Dermis lymphatic vessel endothelial cell (primary cell): ENCODE results near the gene UPK1A. TPM values are rescaled to one million over a fixed set of nuclear protein-coding genes. Genes with fewer than 3 reads are reported as not detected.

Source experiments
- total RNA-seq: library from RNA; depleted of rRNA; stranded (reverse); fragments of >200 nt; gene quantifications from 2 replicates; pipeline ENCODE4 v1.2.1, GENCODE V29; 2014

UPK1A gene
- total RNA-seq, result not detected in 2 replicates

DNA sequence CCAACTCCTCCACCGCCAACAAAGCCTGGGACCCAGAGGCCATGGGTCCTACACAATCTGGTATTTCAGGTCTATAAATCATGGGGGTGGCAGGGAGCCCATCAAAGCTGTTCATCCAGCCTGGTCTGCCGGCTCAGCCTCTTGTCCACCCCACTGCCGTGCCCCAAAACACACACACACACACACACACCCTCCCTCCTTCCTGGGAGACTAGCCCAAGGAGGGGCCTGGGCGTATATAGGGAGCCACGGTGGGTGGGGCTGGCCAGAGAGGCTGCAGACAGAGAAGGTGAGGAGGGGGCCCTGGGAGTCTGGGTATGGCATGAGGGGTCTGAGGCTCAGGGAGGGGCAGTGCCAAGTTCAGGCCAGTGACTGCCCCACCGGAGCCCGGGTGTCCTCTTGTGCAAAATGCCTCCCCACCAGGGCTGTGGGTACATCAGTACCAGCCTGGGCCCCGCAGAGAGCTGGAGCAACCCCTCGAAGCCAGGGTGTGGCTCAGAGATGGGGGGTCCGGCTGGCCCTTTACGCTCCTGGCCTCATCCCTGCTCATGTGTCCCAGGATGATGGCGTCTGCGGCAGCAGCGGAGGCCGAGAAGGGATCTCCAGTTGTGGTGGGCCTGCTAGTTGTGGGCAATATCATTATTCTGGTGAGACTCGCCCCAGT, at the start of gene UPK1A:
Gene UPK1A, plus strand, starts transcription at position 267 of the 663 bp plus-strand sequence. Its CDS starts 296 bp downstream, at position 563.

DNA sequence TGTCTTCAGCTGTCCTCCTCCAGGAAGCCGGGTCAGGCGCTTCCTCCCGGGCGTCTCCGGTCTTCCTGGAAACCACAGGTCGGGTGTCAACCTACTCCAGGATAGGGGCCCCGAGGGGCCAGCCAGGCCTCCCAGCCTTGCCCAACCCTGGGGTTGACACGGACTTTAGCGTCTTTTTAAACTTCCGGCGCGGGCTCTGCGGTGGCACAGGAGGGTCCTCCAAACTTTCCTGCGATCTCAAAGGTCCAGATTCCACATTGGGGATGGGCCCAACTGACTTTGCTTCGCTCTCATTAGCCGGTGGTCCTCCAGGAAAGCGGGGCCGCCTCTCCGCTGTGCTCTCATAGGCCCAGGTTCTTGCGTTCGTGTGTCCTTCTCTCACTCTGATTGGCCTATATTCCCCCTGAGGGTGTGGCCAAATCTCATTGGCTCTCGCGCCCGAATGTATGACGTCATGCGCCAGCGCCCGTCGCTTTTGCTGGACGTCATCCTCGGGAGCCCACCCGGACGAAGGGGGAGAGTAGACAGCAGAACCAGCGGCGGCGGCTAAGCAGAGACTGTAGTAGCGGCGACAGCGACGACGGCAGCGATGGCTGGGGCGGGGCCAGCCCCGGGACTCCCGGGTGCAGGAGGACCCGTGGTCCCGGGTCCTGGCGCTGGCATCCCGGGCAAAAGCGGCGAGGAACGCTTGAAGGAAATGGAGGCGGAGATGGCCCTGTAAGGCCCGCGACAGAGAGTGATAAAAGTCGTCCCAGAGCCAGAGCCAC, 37.6 kb upstream of the UPK1A start, which contains the start of gene RBM42:
Gene RBM42, plus strand, starts transcription at position 472 of the 767 bp plus-strand sequence. Its CDS starts 118 bp downstream, at position 590.

DNA sequence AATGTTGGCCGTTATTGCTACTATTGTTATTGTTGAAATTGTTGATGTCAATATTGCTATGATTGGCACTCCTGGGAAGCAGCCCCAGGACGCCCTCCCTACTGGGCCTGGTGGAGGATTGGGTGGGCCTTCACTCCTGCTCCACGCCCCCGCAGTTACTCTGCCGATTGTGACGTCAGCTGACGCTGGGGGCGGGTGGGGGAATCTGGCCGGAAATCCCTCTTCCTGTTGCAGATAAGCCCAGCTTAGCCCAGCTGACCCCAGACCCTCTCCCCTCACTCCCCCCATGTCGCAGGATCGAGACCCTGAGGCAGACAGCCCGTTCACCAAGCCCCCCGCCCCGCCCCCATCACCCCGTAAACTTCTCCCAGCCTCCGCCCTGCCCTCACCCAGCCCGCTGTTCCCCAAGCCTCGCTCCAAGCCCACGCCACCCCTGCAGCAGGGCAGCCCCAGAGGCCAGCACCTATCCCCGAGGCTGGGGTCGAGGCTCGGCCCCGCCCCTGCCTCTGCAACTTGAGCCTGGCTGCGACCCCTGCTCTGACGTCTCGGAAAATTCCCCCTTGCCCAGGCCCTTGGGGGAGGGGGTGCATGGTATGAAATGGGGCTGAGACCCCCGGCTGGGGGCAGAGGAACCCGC, 24.7 kb upstream of the UPK1A start, which contains the start of gene ETV2:
Gene ETV2, plus strand, starts transcription at position 231 of the 637 bp plus-strand sequence. CDS start 716 bp downstream, outside the sequence.

DNA sequence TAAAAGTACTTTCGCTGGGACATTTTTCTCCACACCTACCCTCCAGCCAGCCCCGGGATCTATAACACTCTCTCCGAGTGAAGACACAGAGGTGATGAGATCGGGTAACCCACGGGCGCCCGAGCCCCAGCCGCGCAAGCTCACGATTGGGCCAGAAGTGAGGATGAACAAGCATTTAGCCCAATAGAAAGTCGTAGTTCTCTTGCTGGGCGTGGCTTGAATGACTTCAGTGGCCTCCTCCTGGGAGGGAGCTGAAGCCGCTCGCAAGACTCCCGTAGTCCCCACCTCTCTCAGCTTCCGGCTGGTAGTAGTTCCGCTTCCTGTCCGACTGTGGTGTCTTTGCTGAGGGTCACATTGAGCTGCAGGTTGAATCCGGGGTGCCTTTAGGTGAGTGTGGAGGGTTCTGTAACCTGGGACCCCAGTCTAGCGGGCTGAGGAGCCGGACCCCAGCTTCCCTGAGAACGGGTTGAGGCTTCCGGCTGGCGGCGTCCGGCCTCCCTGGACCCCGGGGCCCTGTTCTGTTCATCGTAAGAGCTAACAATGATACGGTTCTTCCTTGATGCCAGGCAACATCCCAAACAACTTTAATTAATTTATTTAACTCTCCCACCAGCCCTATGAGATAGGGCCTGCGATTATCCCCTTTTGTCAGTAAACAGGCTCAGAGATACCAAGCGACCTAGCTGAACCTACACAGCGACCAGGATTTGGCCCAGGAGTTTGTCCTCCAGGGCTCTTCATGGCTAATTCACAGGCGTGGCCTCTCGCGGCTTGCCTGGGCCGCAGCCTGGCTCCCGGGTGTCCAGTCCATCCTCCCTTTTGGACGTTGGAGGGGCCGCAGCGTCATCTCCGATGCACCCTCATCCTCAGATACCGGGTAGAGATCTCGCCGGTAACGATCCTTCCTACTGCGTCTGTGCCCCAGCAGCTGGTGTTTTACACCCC, 18.0 kb upstream of the UPK1A start, which contains the start of gene COX6B1:
Gene COX6B1, plus strand, starts transcription at position 307 of the 945 bp plus-strand sequence. CDS start 2,921 bp downstream, outside the sequence.

DNA sequence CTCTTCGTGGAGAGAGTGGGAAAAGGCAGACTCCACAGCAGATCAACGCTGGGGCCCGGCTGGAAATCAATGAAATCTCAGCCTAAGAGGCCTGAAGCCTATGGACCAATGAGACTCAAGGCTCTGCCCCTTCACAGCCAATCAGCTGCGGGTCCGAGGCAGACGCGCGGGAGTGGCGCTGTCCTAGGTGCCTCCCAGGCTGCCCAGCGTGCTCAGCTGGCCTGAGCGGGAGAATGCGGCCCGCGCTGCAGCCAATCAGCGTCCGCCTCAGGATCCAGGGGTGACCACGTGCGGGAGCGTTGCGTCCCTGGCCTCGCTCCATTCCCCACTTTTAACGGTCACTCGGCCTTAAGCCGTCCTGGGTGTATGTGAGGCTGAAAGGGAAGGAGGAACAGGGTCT, 37.9 kb downstream of the UPK1A start, which contains the start of gene ZBTB32:
Gene ZBTB32, plus strand, starts transcription at position 341 of the 400 bp plus-strand sequence. CDS start 10,069 bp downstream, outside the sequence.

DNA sequence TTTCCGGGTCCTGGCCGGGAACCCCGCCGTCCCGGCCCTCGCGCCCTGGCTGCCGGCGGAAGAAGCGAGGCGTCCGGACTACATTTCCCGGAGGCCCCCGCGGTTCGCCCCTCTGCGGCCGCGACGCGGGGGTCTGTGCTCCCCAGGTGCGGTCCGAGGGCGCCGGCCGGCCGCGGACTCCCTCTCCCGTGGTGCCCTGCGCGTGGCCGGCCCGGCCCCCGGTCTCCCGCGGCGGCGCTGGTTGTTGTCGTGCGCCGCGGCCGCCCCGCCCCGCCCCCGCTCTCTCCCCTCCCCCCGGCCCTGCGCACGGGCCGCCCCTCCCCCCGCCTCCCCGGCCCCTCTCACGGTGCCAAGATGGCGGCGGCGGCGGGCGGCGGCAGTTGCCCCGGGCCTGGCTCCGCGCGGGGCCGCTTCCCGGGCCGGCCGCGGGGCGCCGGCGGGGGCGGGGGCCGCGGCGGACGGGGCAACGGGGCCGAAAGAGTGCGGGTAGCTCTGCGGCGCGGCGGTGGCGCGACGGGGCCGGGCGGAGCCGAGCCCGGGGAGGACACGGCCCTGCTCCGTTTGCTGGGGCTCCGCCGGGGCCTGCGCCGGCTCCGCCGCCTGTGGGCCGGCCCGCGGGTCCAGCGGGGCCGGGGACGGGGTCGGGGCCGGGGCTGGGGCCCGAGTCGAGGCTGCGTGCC, 51.5 kb downstream of the UPK1A start, which contains the start of gene KMT2B:
Gene KMT2B, plus strand, starts transcription at position 339 of the 680 bp plus-strand sequence. Its CDS starts 16 bp downstream, at position 355.

Other genes with a start within 250 kb of the UPK1A start
- gene FFAR2, start 218.3 kb upstream of the UPK1A start, total RNA-seq, result not detected in 2 replicates
- not detected in 2 replicates for gene KRTDAP, start 176.1 kb upstream of the UPK1A start, total RNA-seq
- not detected in 2 replicates for gene DMKN, start 152.9 kb upstream of the UPK1A start, total RNA-seq
- not detected in 2 replicates for gene SBSN, start 138.2 kb upstream of the UPK1A start, total RNA-seq
- gene GAPDHS, start 133.1 kb upstream of the UPK1A start, total RNA-seq, result 0.09 TPM in 1 of 2 replicates, not detected in the other
- gene TMEM147, start 120.9 kb upstream of the UPK1A start, total RNA-seq, result 48.7 and 50.9 TPM in 2 replicates
- not detected in 2 replicates for gene ATP4A, start 102.9 kb upstream of the UPK1A start, total RNA-seq
- not detected in 2 replicates for gene PMIS2, start 80.3 kb upstream of the UPK1A start, total RNA-seq
- 3.3 and 3.5 TPM in 2 replicates for gene HAUS5, start 53.8 kb upstream of the UPK1A start, total RNA-seq
- gene RBM42, start 37.5 kb upstream of the UPK1A start, total RNA-seq, result 26.0 and 28.3 TPM in 2 replicates
- 0.17 and 0.87 TPM in 2 replicates for gene ETV2, start 24.8 kb upstream of the UPK1A start, total RNA-seq
- gene COX6B1, start 18.2 kb upstream of the UPK1A start, total RNA-seq, result 292 and 462 TPM in 2 replicates
- gene ZBTB32, start 38.0 kb downstream of the UPK1A start, total RNA-seq, result not detected in 2 replicates
- 4.2 and 4.3 TPM in 2 replicates for gene KMT2B, start 51.5 kb downstream of the UPK1A start, total RNA-seq
- 0.34 and 0.65 TPM in 2 replicates for gene IGFLR1, start 75.9 kb downstream of the UPK1A start, total RNA-seq
- gene U2AF1L4, start 78.9 kb downstream of the UPK1A start, total RNA-seq, result 2.8 and 3.8 TPM in 2 replicates
- 17.0 and 19.9 TPM in 2 replicates for gene PSENEN, start 79.1 kb downstream of the UPK1A start, total RNA-seq
- gene LIN37, start 82.1 kb downstream of the UPK1A start, total RNA-seq, result 4.0 and 4.3 TPM in 2 replicates
- 0.09 and 0.11 TPM in 2 replicates for gene HSPB6, start 90.5 kb downstream of the UPK1A start, total RNA-seq
- 0.95 and 1.1 TPM in 2 replicates for gene PROSER3, start 91.7 kb downstream of the UPK1A start, total RNA-seq
- gene ARHGAP33, start 109.0 kb downstream of the UPK1A start, total RNA-seq, result 0.95 and 1.4 TPM in 2 replicates
- gene PRODH2, start 146.3 kb downstream of the UPK1A start, total RNA-seq, result not detected in 2 replicates
- not detected in 2 replicates for gene NPHS1, start 186.0 kb downstream of the UPK1A start, total RNA-seq
- not detected in 2 replicates for gene KIRREL2, start 190.4 kb downstream of the UPK1A start, total RNA-seq
- 0.98 and 1.8 TPM in 2 replicates for gene APLP1, start 202.1 kb downstream of the UPK1A start, total RNA-seq
- 2.9 and 3.1 TPM in 2 replicates for gene NFKBID, start 234.0 kb downstream of the UPK1A start, total RNA-seq
- 0.17 and 0.54 TPM in 2 replicates for gene HCST, start 236.0 kb downstream of the UPK1A start, total RNA-seq
- gene TYROBP, start 241.8 kb downstream of the UPK1A start, total RNA-seq, result not detected in 2 replicates